Sigmoid colon (tissue), 7 donors: Measurements from ENCODE around the gene MIAT. TPM values are rescaled to one million over a fixed set of nuclear protein-coding genes. Genes with fewer than 3 reads are reported as not detected.
"Not testable (repeated sequence)": the region's sequence is repeated elsewhere in the genome, so short reads cannot be mapped to it uniquely, and the experiment has no call there.

Experiments used
- DNase-seq: peaks from one replicate; pipeline ENCODE4 v3.0.0-alpha.2; 2019
- H3K27ac ChIP-seq, 4 donors: fragments of 200-600 bp; sonication (generic); one replicate each; pipeline ENCODE4 v1.5.1; 2016 to 2019; ENCODE audit warnings: mild to moderate bottlenecking in 1 of 4
- H3K27me3 ChIP-seq, 3 donors: fragments of 200-600 bp; sonication (generic); one replicate each; pipeline ENCODE4 v1.5.1; 2019; ENCODE audit warnings: mild to moderate bottlenecking in 1 of 3
- H3K36me3 ChIP-seq, 4 donors: fragments of 200-600 bp; sonication (generic); one replicate each; pipeline ENCODE4 v1.5.1; 2016 to 2019
- H3K4me1 ChIP-seq, 4 donors: fragments of 200-600 bp; sonication (generic); one replicate each; pipeline ENCODE4 v1.5.1; 2017 to 2019
- H3K4me3 ChIP-seq, 4 donors: fragments of 200-600 bp; sonication (generic); one replicate each; pipeline ENCODE4 v1.5.1; 2017 to 2019; ENCODE audit warnings: mild to moderate bottlenecking in 2 of 4, moderate library complexity in 1 of 4
- H3K9me3 ChIP-seq, 4 donors: fragments of 200-600 bp in 3 of 4; sonication (generic) in 3 of 4; one replicate each; pipeline versions ENCODE4 v1.5.1 to v1.6.1; 2013 to 2019
- CTCF ChIP-seq, 4 experiments: fragments of 450-650 bp in 3 of 4; fragments of 200-600 bp in 1 of 4; IDR thresholded peaks; one replicate each; pipeline ENCODE4 v1.5.1; 2016 to 2019; ENCODE audit warnings: antibody characterized with exemption in 4 of 4, mild to moderate bottlenecking in 3 of 4, moderate library complexity in 2 of 4
- EP300 ChIP-seq, 4 donors: sonication (generic); formaldehyde crosslinking; IDR thresholded peaks; one replicate each; pipeline ENCODE4 v1.6.1; 2017; ENCODE audit warnings: antibody characterized with exemption in 4 of 4
- POLR2A ChIP-seq, 2 donors: fragments of 450-650 bp; IDR thresholded peaks; one replicate each; pipeline ENCODE4 v1.6.1; 2016; ENCODE audit warnings: antibody characterized with exemption in 2 of 2, mild to moderate bottlenecking in 2 of 2, moderate library complexity in 2 of 2
- POLR2AphosphoS5 ChIP-seq, 4 donors: sonication (generic); formaldehyde crosslinking; IDR thresholded peaks; one replicate each; pipeline ENCODE4 v1.6.1; 2017; ENCODE audit warnings: antibody characterized with exemption in 4 of 4
- WGBS, 2 donors: extraction: QIAGEN DNeasy Blood & Tissue Kit; methylation state at CpG; one replicate each; pipeline ENCODE4 v1.1.7; 2013; 5-methylcytosine and 5-hydroxymethylcytosine counted together
- intact Hi-C: fragments of 100-400 bp; cut with DNase I; formaldehyde crosslinking; loops from one replicate; pipeline ENCODE4 v1.15.1; 2023
- polyA plus RNA-seq, 3 donors: library from polyadenylated mRNA; stranded (reverse); fragments of 200-250 nt; gene quantifications; one replicate each; pipeline ENCODE4 v1.2.3, GENCODE V29; 2013
- total RNA-seq, 4 donors: library from RNA; depleted of rRNA; stranded (reverse); fragments of >200 nt; gene quantifications; one replicate each; pipeline ENCODE4 v1.1.0, GENCODE V29; 2016
- donor health status: healthy with polysubstance abuse.
- donor health status: Bipolar disorder and iron deficiency.
- donor health status: healthy.

MIAT gene
- total and polyA plus RNA-seq, 7 donors, result under 0.01 to 3.4 (median 1.3) TPM; not detected in 1

- Histone ChIP-seq H3K27me3 (peaks cover 3 to 24% (median 21%) of the 10 kb centered on the region in 3 donors), H3K36me3 (no peaks in the 10 kb centered on the region), H3K27ac (no peak overlapping the region), H3K4me3 (no peak overlapping the region), H3K9me3 (no peaks in the 10 kb centered on the region), H3K4me1 (no peaks in the 10 kb centered on the region)
- intact Hi-C loops, result no loop called here
- no peak for DNase-seq
- TF ChIP-seq POLR2A (IDR thresholded peaks at IDR 0.05), result no peak
- TF ChIP-seq CTCF (IDR thresholded peaks at IDR 0.05), result no peak
- no peak for TF ChIP-seq EP300 (IDR thresholded peaks at IDR 0.05)
- no peak for TF ChIP-seq POLR2AphosphoS5 (IDR thresholded peaks at IDR 0.05)
- 25 to 73% methylated on average over 2 of the region's 2 CpGs for WGBS, 2 donors
These were observed 46.4 kb upstream of the MIAT start for GRCh38 chr22:26610996-26611395.

- TF ChIP-seq POLR2A (IDR thresholded peaks at IDR 0.05) (no peak), CTCF (IDR thresholded peaks at IDR 0.05) (no peak), EP300 (IDR thresholded peaks at IDR 0.05) (no peak), POLR2AphosphoS5 (IDR thresholded peaks at IDR 0.05) (no peak)
- DNase-seq, result no peak
- WGBS, 2 donors, result 86 to 90% methylated on average over 4 of the region's 4 CpGs
- H3K4me3 ChIP-seq, result no peak overlapping the region
- H3K27ac ChIP-seq, result no peak overlapping the region
- H3K9me3 ChIP-seq, result no peaks in the 10 kb centered on the region
- intact Hi-C loops, result no loop called here
- H3K4me1 ChIP-seq, result no peaks in the 10 kb centered on the region
- H3K36me3 ChIP-seq, result no peaks in the 10 kb centered on the region
- peaks cover 3 to 24% (median 21%) of the 10 kb centered on the region in 3 donors for H3K27me3 ChIP-seq
These were observed 44.7 kb upstream of the MIAT start for GRCh38 chr22:26612652-26613051.

- DNase-seq, intact Hi-C loops, H3K36me3 ChIP-seq, H3K4me3 ChIP-seq, H3K27ac ChIP-seq, H3K4me1 ChIP-seq, H3K9me3 ChIP-seq: not testable (repeated sequence)
- WGBS, 2 donors, result 38 to 50% methylated on average over 10 of the region's 10 CpGs
- H3K27me3 ChIP-seq, result peaks cover 3 to 24% (median 21%) of the 10 kb centered on the region in 3 donors
These were observed 43.6 kb upstream of the MIAT start for GRCh38 chr22:26613753-26614152.

- 68% methylated on average over 14 of the region's 14 CpGs for WGBS, 2 donors
- TF ChIP-seq POLR2A (IDR thresholded peaks at IDR 0.05), result no peak
- TF ChIP-seq POLR2AphosphoS5 (IDR thresholded peaks at IDR 0.05), result no peak
- no peak for TF ChIP-seq EP300 (IDR thresholded peaks at IDR 0.05)
- TF ChIP-seq CTCF (IDR thresholded peaks at IDR 0.05), result no peak
- peaks cover 3 to 27% (median 21%) of the 10 kb centered on the region in 3 donors for H3K27me3 ChIP-seq
These were observed 43.1 kb upstream of the MIAT start for GRCh38 chr22:26614322-26614721.

GRCh38 chr22:26615149-26615548, 42.2 kb upstream of the MIAT start:
- intact Hi-C loops, result no loop called here
- WGBS, 2 donors, result 39 to 56% methylated on average over 5 of the region's 5 CpGs
- H3K4me1 ChIP-seq, result no peaks in the 10 kb centered on the region
- H3K9me3 ChIP-seq, result no peaks in the 10 kb centered on the region
- no peaks in the 10 kb centered on the region for H3K36me3 ChIP-seq
- H3K4me3 ChIP-seq, result no peak overlapping the region
- peaks cover 3 to 31% (median 21%) of the 10 kb centered on the region in 3 donors for H3K27me3 ChIP-seq
- DNase-seq, result no peak
- no peak for TF ChIP-seq POLR2A (IDR thresholded peaks at IDR 0.05)
- no peak for TF ChIP-seq CTCF (IDR thresholded peaks at IDR 0.05)
- TF ChIP-seq POLR2AphosphoS5 (IDR thresholded peaks at IDR 0.05), result no peak
- TF ChIP-seq EP300 (IDR thresholded peaks at IDR 0.05), result no peak
- no peak overlapping the region for H3K27ac ChIP-seq

More at GRCh38 chr22:26614322-26614721, 43.1 kb upstream of the MIAT start:
- DNase-seq, result no peak
- intact Hi-C loops, result no loop called here
- no peak overlapping the region for H3K4me3 ChIP-seq
- no peaks in the 10 kb centered on the region for H3K4me1 ChIP-seq
- no peak overlapping the region for H3K27ac ChIP-seq
- no peaks in the 10 kb centered on the region for H3K36me3 ChIP-seq
- no peaks in the 10 kb centered on the region for H3K9me3 ChIP-seq
